SJCRH30 (cell line): Measurements from ENCODE around the gene MAGEA4. TPM values are rescaled to one million over a fixed set of nuclear protein-coding genes. Genes with fewer than 3 reads are reported as not detected.

Experiments
- DNase-seq, 2 experiments: peaks; one replicate each; pipeline ENCODE4 v3.0.0-alpha.2; 2015 to 2020
- H3K27ac ChIP-seq: fragments of 250-450 bp; sonication (Bioruptor Pico); 2 replicates; pipeline ENCODE4 v1.5.1; 2020; ENCODE audit warnings: mild to moderate bottlenecking, moderate library complexity
- H3K27me3 ChIP-seq: fragments of 250-450 bp; sonication (Bioruptor Pico); 2 replicates; pipeline ENCODE4 v1.5.1; 2020; ENCODE audit warnings: mild to moderate bottlenecking, moderate library complexity
- H3K36me3 ChIP-seq: fragments of 250-450 bp; sonication (Bioruptor Pico); 2 replicates; pipeline ENCODE4 v1.5.1; 2020; ENCODE audit warnings: mild to moderate bottlenecking, moderate library complexity
- H3K4me1 ChIP-seq: fragments of 250-450 bp; sonication (Bioruptor Pico); 2 replicates; pipeline ENCODE4 v1.5.1; 2020; ENCODE audit warnings: mild to moderate bottlenecking, moderate library complexity
- H3K4me3 ChIP-seq: fragments of 250-450 bp; sonication (Bioruptor Pico); 2 replicates; pipeline ENCODE4 v1.5.1; 2020; ENCODE audit warnings: mild to moderate bottlenecking, moderate library complexity
- H3K9me3 ChIP-seq: fragments of 250-450 bp; sonication (Bioruptor Pico); replicated peaks from 2 replicates; pipeline ENCODE4 v1.5.1; 2020; ENCODE audit warnings: mild to moderate bottlenecking, moderate library complexity
- total RNA-seq: library from RNA; depleted of rRNA; stranded (reverse); fragments of >200 nt; shearing (Covaris generic); gene quantifications from 2 replicates; pipeline ENCODE4 v1.2.3, GENCODE V29; 2014; rRNA removed

MAGEA4 gene
- not detected in 2 replicates for total RNA-seq

- H3K36me3 ChIP-seq = no peaks in the 10 kb centered on the region
- no peak within 1 kb of the TSS for H3K27ac ChIP-seq
- no peaks in the 10 kb centered on the region for H3K9me3 ChIP-seq
- H3K4me3 ChIP-seq = no peak within 1 kb of the TSS
- no peak for DNase-seq
- no peaks in the 10 kb centered on the region for H3K4me1 ChIP-seq
- no peaks in the 10 kb centered on the region for H3K27me3 ChIP-seq
These were observed at the start of gene MAGEA4 for GRCh38 chrX:151912780-151913179. TSS of gene MAGEA4 (plus strand) at chrX:151912889. CDS start at chrX:151923665, 10,776 bp downstream.

GRCh38 chrX:151870602-151871001 lies 42.1 kb upstream of the MAGEA4 start:
- Histone ChIP-seq H3K27ac (peak overlapping the region; percentile 21; the same call in 1 of the 2 replicates), H3K4me3 (no peak overlapping the region), H3K27me3 (no peaks in the 10 kb centered on the region), H3K36me3 (no peaks in the 10 kb centered on the region), H3K4me1 (peaks cover 4% of the 10 kb centered on the region; the same call in 1 of the 2 replicates), H3K9me3 (no peaks in the 10 kb centered on the region)
- no peak for DNase-seq

GRCh38 chrX:151871244-151871643 lies 41.4 kb upstream of the MAGEA4 start:
- no peak for DNase-seq
- no peaks in the 10 kb centered on the region for H3K27me3 ChIP-seq
- no peak overlapping the region for H3K4me3 ChIP-seq
- H3K4me1 ChIP-seq = peaks cover 4% of the 10 kb centered on the region; the same call in 1 of the 2 replicates
- H3K27ac ChIP-seq = peak overlapping the region; percentile 21; the same call in 1 of the 2 replicates
- H3K9me3 ChIP-seq = no peaks in the 10 kb centered on the region
- H3K36me3 ChIP-seq = no peaks in the 10 kb centered on the region

GRCh38 chrX:151873096-151873495 lies 39.6 kb upstream of the MAGEA4 start:
- no peaks in the 10 kb centered on the region for H3K36me3 ChIP-seq
- DNase-seq = no peak
- H3K9me3 ChIP-seq = no peaks in the 10 kb centered on the region
- peaks cover 4% of the 10 kb centered on the region; the same call in 1 of the 2 replicates for H3K4me1 ChIP-seq
- no peaks in the 10 kb centered on the region for H3K27me3 ChIP-seq
- H3K27ac ChIP-seq = no peak overlapping the region
- H3K4me3 ChIP-seq = no peak overlapping the region

- H3K27me3 ChIP-seq = no peaks in the 10 kb centered on the region
- H3K27ac ChIP-seq = no peak overlapping the region
- peaks cover 4% of the 10 kb centered on the region; the same call in 1 of the 2 replicates for H3K4me1 ChIP-seq
These were observed 37.2 kb upstream of the MAGEA4 start for GRCh38 chrX:151875270-151876026.

GRCh38 chrX:151878574-151878973 lies 34.1 kb upstream of the MAGEA4 start:
- H3K27ac ChIP-seq = no peak overlapping the region
- H3K27me3 ChIP-seq = no peaks in the 10 kb centered on the region
- no peaks in the 10 kb centered on the region for H3K4me1 ChIP-seq
- H3K4me3 ChIP-seq = no peak overlapping the region
- no peak for DNase-seq
- H3K9me3 ChIP-seq = no peaks in the 10 kb centered on the region
- no peaks in the 10 kb centered on the region for H3K36me3 ChIP-seq

More at GRCh38 chrX:151875270-151876026, 37.2 kb upstream of the MAGEA4 start:
- no peaks in the 10 kb centered on the region for H3K9me3 ChIP-seq
- peak in 1 of 2 experiments; percentile 9 for DNase-seq
- no peaks in the 10 kb centered on the region for H3K36me3 ChIP-seq
- H3K4me3 ChIP-seq = no peak overlapping the region

GRCh38 chrX:151879856-151880255 lies 32.8 kb upstream of the MAGEA4 start:
- no peaks in the 10 kb centered on the region for H3K4me1 ChIP-seq
- H3K27me3 ChIP-seq = no peaks in the 10 kb centered on the region
- H3K36me3 ChIP-seq = no peaks in the 10 kb centered on the region
- H3K4me3 ChIP-seq = no peak overlapping the region
- no peak for DNase-seq
- H3K9me3 ChIP-seq = no peaks in the 10 kb centered on the region
- no peak overlapping the region for H3K27ac ChIP-seq

- Histone ChIP-seq H3K27ac (no peak overlapping the region), H3K36me3 (no peaks in the 10 kb centered on the region), H3K4me1 (no peaks in the 10 kb centered on the region), H3K9me3 (no peaks in the 10 kb centered on the region), H3K4me3 (no peak overlapping the region), H3K27me3 (no peaks in the 10 kb centered on the region)
- DNase-seq = no peak
These were observed 31.8 kb upstream of the MAGEA4 start for GRCh38 chrX:151880895-151881294.

GRCh38 chrX:151889421-151889820 lies 23.3 kb upstream of the MAGEA4 start:
- DNase-seq = no peak
- H3K9me3 ChIP-seq = no peaks in the 10 kb centered on the region

GRCh38 chrX:151896734-151897474 lies 15.8 kb upstream of the MAGEA4 start:
- Histone ChIP-seq H3K27ac (no peak overlapping the region), H3K27me3 (no peaks in the 10 kb centered on the region), H3K36me3 (no peaks in the 10 kb centered on the region), H3K4me1 (no peaks in the 10 kb centered on the region), H3K4me3 (no peak overlapping the region), H3K9me3 (no peaks in the 10 kb centered on the region)
- DNase-seq = no peak

More at GRCh38 chrX:151889421-151889820, 23.3 kb upstream of the MAGEA4 start:
- Histone ChIP-seq H3K27ac (no peak overlapping the region), H3K36me3 (no peaks in the 10 kb centered on the region), H3K4me1 (no peaks in the 10 kb centered on the region), H3K4me3 (no peak overlapping the region), H3K27me3 (no peaks in the 10 kb centered on the region)

- Histone ChIP-seq H3K4me3 (no peak overlapping the region), H3K27ac (no peak overlapping the region), H3K9me3 (no peaks in the 10 kb centered on the region), H3K27me3 (no peaks in the 10 kb centered on the region), H3K4me1 (no peaks in the 10 kb centered on the region; the same call in 1 of the 2 replicates), H3K36me3 (no peaks in the 10 kb centered on the region)
- DNase-seq = no peak
These were observed 13.1 kb upstream of the MAGEA4 start for GRCh38 chrX:151899622-151900021.

- Histone ChIP-seq H3K27ac (no peak overlapping the region), H3K4me3 (no peak overlapping the region), H3K9me3 (no peaks in the 10 kb centered on the region), H3K27me3 (no peaks in the 10 kb centered on the region), H3K36me3 (no peaks in the 10 kb centered on the region), H3K4me1 (no peaks in the 10 kb centered on the region; the same call in 1 of the 2 replicates)
- DNase-seq = no peak
These were observed 10.9 kb upstream of the MAGEA4 start for GRCh38 chrX:151901826-151902225.

GRCh38 chrX:151902813-151903591 lies 9.7 kb upstream of the MAGEA4 start:
- H3K4me1 ChIP-seq = no peaks in the 10 kb centered on the region; the same call in 1 of the 2 replicates
- H3K4me3 ChIP-seq = no peak overlapping the region
- no peaks in the 10 kb centered on the region for H3K27me3 ChIP-seq
- H3K36me3 ChIP-seq = no peaks in the 10 kb centered on the region
- no peaks in the 10 kb centered on the region for H3K9me3 ChIP-seq
- DNase-seq = peak; percentile 42 to 53
- H3K27ac ChIP-seq = peak overlapping the region; percentile 50

GRCh38 chrX:151904989-151905388 lies 7.7 kb upstream of the MAGEA4 start:
- Histone ChIP-seq H3K4me3 (no peak overlapping the region), H3K36me3 (no peaks in the 10 kb centered on the region), H3K9me3 (no peaks in the 10 kb centered on the region), H3K27me3 (no peaks in the 10 kb centered on the region), H3K27ac (no peak overlapping the region), H3K4me1 (no peaks in the 10 kb centered on the region; the same call in 1 of the 2 replicates)
- no peak for DNase-seq
